GM18951 (cell line): ENCODE data around the gene TMEM130.

Experiments used
- POLR2A ChIP-seq: IDR thresholded peaks from 4 replicates; pipeline ENCODE4 v1.6.1; 2011; ENCODE audit warnings: mild to moderate bottlenecking; ENCODE audit not compliant: insufficient read length, insufficient read depth; ENCODE audit errors: extremely low read depth
- in situ Hi-C: fragments of 300-500 bp; cut with MboI; formaldehyde crosslinking; loops from one replicate; pipeline ENCODE4 v1.12.0; 2022; ENCODE audit warnings: low sequenced_read_pairs, mixed read lengths, inconsistent platforms; ENCODE audit not compliant: unreplicated experiment

TMEM130 gene

GRCh38 chr7:98802088-98802780, 67.6 kb downstream of the TMEM130 start:
- in situ Hi-C loops = no loop called here
- no peak for TF ChIP-seq POLR2A

- TF ChIP-seq POLR2A = no peak
- in situ Hi-C loops = no loop called here
Observed at GRCh38 chr7:98800996-98801395, 68.8 kb downstream of the TMEM130 start.

GRCh38 chr7:98797150-98797549, 72.7 kb downstream of the TMEM130 start:
- in situ Hi-C loops = no loop called here
- TF ChIP-seq POLR2A = no peak
